HEK293 (cell line): Measurements from ENCODE around the gene ATXN7.

ENCODE experiments used
- TF ChIP-seq, protein P1 (sequence below): fragments of 450-650 bp; formaldehyde crosslinking; IDR thresholded peaks from 2 replicates; pipeline ENCODE4 v1.5.1; 2016; ENCODE audit warnings: missing biosample characterization, missing genetic modification characterization
- TF ChIP-seq, protein P2 (sequence below): fragments of 450-650 bp; formaldehyde crosslinking; IDR thresholded peaks from 2 replicates; pipeline ENCODE4 v1.5.1; 2016; ENCODE audit warnings: missing biosample characterization, missing genetic modification characterization

DNA sequence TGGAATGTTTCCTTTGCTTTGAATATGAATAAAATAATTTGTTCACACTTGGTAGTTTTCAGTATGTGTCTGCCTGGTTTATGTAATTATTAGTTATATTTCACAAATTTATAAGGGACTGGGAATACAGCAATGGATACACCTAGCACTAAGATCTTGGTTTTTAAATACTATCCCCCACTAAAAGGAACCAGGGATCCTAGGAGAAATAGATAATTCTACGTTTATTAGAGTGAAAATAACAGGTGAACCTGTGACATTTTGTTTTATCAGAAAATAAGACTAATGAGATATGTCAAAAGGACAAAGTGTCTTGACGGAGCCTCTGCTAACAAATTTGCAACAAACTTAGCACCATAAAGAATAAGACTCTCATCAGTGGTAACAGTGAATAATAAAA, 156.2 kb downstream of the ATXN7 start:
- TF ChIP-seq, protein P1, sequence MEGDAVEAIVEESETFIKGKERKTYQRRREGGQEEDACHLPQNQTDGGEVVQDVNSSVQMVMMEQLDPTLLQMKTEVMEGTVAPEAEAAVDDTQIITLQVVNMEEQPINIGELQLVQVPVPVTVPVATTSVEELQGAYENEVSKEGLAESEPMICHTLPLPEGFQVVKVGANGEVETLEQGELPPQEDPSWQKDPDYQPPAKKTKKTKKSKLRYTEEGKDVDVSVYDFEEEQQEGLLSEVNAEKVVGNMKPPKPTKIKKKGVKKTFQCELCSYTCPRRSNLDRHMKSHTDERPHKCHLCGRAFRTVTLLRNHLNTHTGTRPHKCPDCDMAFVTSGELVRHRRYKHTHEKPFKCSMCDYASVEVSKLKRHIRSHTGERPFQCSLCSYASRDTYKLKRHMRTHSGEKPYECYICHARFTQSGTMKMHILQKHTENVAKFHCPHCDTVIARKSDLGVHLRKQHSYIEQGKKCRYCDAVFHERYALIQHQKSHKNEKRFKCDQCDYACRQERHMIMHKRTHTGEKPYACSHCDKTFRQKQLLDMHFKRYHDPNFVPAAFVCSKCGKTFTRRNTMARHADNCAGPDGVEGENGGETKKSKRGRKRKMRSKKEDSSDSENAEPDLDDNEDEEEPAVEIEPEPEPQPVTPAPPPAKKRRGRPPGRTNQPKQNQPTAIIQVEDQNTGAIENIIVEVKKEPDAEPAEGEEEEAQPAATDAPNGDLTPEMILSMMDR: no peak
- TF ChIP-seq, protein P2, sequence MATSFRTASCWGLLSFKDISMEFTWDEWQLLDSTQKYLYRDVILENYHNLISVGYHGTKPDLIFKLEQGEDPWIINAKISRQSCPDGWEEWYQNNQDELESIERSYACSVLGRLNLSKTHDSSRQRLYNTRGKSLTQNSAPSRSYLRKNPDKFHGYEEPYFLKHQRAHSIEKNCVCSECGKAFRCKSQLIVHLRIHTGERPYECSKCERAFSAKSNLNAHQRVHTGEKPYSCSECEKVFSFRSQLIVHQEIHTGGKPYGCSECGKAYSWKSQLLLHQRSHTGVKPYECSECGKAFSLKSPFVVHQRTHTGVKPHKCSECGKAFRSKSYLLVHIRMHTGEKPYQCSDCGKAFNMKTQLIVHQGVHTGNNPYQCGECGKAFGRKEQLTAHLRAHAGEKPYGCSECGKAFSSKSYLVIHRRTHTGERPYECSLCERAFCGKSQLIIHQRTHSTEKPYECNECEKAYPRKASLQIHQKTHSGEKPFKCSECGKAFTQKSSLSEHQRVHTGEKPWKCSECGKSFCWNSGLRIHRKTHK (tag by site-specific recombination): no peak
